Testis (tissue), 3 donors: Measurements from ENCODE around the gene CAMK2D. TPM values are rescaled to one million over a fixed set of nuclear protein-coding genes. Genes with fewer than 3 reads are reported as not detected.

Experiments
- DNase-seq: peaks from one replicate; pipeline ENCODE4 v3.0.0-alpha.2; 2019
- H3K27ac ChIP-seq, 2 donors: fragments of 200-600 bp; sonication (generic); one replicate each; pipeline ENCODE4 v1.5.1; 2019
- H3K27me3 ChIP-seq: fragments of 200-600 bp; sonication (generic); one replicate; pipeline ENCODE4 v1.5.1; 2019
- H3K36me3 ChIP-seq: fragments of 200-600 bp; sonication (generic); one replicate; pipeline ENCODE4 v1.5.1; 2017; ENCODE audit warnings: low read depth; ENCODE audit errors: missing control alignments
- H3K4me1 ChIP-seq: fragments of 200-600 bp; sonication (generic); one replicate; pipeline ENCODE4 v1.5.1; 2019
- H3K4me3 ChIP-seq, 2 donors: fragments of 200-600 bp; sonication (generic); one replicate each; pipeline ENCODE4 v1.5.1; 2017 to 2019
- H3K9me3 ChIP-seq: fragments of 200-600 bp; sonication (generic); one replicate; pipeline ENCODE4 v1.5.1; 2017
- CTCF ChIP-seq, 3 experiments: fragments of 450-650 bp in 2 of 3; fragments of 200-600 bp in 1 of 3; sonication (generic) in 1 of 3; IDR thresholded peaks; one replicate each; pipeline ENCODE4 v1.5.1; 2016 to 2019; ENCODE audit warnings: antibody characterized with exemption in 3 of 3, mild to moderate bottlenecking in 2 of 3, moderate library complexity in 1 of 3
- POLR2A ChIP-seq: fragments of 450-650 bp; IDR thresholded peaks from one replicate; pipeline ENCODE4 v1.6.1; 2017; ENCODE audit warnings: antibody characterized with exemption, mild to moderate bottlenecking, moderate library complexity
- WGBS, 2 donors: methylation state at CpG; one replicate each; pipeline ENCODE4 v1.1.5; 2018; 5-methylcytosine and 5-hydroxymethylcytosine counted together
- intact Hi-C: fragments of 100-400 bp; cut with DNase I; formaldehyde crosslinking; loops from one replicate; pipeline ENCODE4 v1.15.1; 2023; ENCODE audit warnings: low total_unique reads
- polyA plus RNA-seq: library from polyadenylated mRNA; stranded (reverse); fragments of 350-450 nt; fragmentation: Illumina TruSeq; extraction: RNeasy Lipid Tissue Mini Kit (QIAGEN cat#74804); gene quantifications from one replicate; pipeline ENCODE4 v1.2.3, GENCODE V29; 2014; ENCODE audit warnings: low read depth, low replicate concordance; ENCODE audit not compliant: insufficient read depth
- total RNA-seq, 2 donors: library from RNA; depleted of rRNA; stranded (reverse); fragments of >200 nt; gene quantifications; one replicate each; pipeline ENCODE4 v1.2.3, GENCODE V29; 2016

The CAMK2D gene
- total and polyA plus RNA-seq, 3 donors from 2014 or later, result 31.2 to 88.1 (median 72.4) TPM

- Histone ChIP-seq H3K27me3 (no peaks in the 10 kb centered on the region), H3K4me1 (peaks cover 11% of the 10 kb centered on the region), H3K36me3 (no peaks in the 10 kb centered on the region), H3K4me3 (no peak overlapping the region), H3K9me3 (no peaks in the 10 kb centered on the region), H3K27ac (peak overlapping the region; percentile 8 to 12)
- DNase-seq, result no peak
- TF ChIP-seq CTCF (IDR thresholded peaks at IDR 0.05) (no peak), POLR2A (no peak)
- WGBS, 2 donors, result 68 to 75% methylated on average over 8 of the region's 8 CpGs
- intact Hi-C loops, result no loop called here
Observed at GRCh38 chr4:113666386-113667114, 95.0 kb downstream of the CAMK2D start.

GRCh38 chr4:113665036-113665435, 96.5 kb downstream of the CAMK2D start:
- intact Hi-C loops, result no loop called here
- no peak overlapping the region for H3K4me3 ChIP-seq
- DNase-seq, result no peak
- no peaks in the 10 kb centered on the region for H3K9me3 ChIP-seq
- H3K27ac ChIP-seq, result no peak overlapping the region
- TF ChIP-seq CTCF (IDR thresholded peaks at IDR 0.05) (no peak), POLR2A (no peak)
- no peaks in the 10 kb centered on the region for H3K27me3 ChIP-seq
- H3K36me3 ChIP-seq, result no peaks in the 10 kb centered on the region
- H3K4me1 ChIP-seq, result peaks cover 5% of the 10 kb centered on the region
- WGBS, 2 donors, result 90 to 100% methylated on average over 1 of the region's 1 CpG

- no peak overlapping the region for H3K27ac ChIP-seq
- intact Hi-C loops, result no loop called here
- no peak overlapping the region for H3K4me3 ChIP-seq
- no peaks in the 10 kb centered on the region for H3K9me3 ChIP-seq
- TF ChIP-seq POLR2A (no peak), CTCF (IDR thresholded peaks at IDR 0.05) (no peak)
- H3K27me3 ChIP-seq, result no peaks in the 10 kb centered on the region
- WGBS, 2 donors, result 76 to 84% methylated on average over 3 of the region's 3 CpGs
- DNase-seq, result no peak
- no peaks in the 10 kb centered on the region for H3K36me3 ChIP-seq
- H3K4me1 ChIP-seq, result peaks cover 11% of the 10 kb centered on the region
Observed at GRCh38 chr4:113662581-113662980, 99.0 kb downstream of the CAMK2D start.

GRCh38 chr4:113659127-113659526, 102.4 kb downstream of the CAMK2D start:
- intact Hi-C loops, result no loop called here
- no peak overlapping the region for H3K27ac ChIP-seq
- H3K36me3 ChIP-seq, result no peaks in the 10 kb centered on the region
- no peaks in the 10 kb centered on the region for H3K9me3 ChIP-seq
- no peaks in the 10 kb centered on the region for H3K27me3 ChIP-seq
- DNase-seq, result no peak
- whole genome bisulfite sequencing, 2 donors, result 75 to 85% methylated on average over 1 of the region's 1 CpG
- H3K4me1 ChIP-seq, result peaks cover 6% of the 10 kb centered on the region
- TF ChIP-seq POLR2A (no peak), CTCF (IDR thresholded peaks at IDR 0.05) (no peak)
- no peak overlapping the region for H3K4me3 ChIP-seq
